Loucy (cell line): ENCODE data around the gene CNDP2.

Source experiments
- CTCF ChIP-seq: fragments of 200-600 bp; sonication (generic); conservative IDR thresholded peaks from 2 replicates; pipeline ENCODE4 v1.5.1; 2014; ENCODE audit warnings: mild to moderate bottlenecking, antibody characterized with exemption, low read length
- EZH2phosphoT487 ChIP-seq: fragments of 200-600 bp; IDR thresholded peaks from 2 replicates; pipeline ENCODE4 v1.6.1; 2018; ENCODE audit warnings: antibody characterized with exemption, mild to moderate bottlenecking, moderate library complexity, borderline replicate concordance

- no peak for TF ChIP-seq CTCF
- no peak for TF ChIP-seq EZH2phosphoT487
Measured at GRCh38 chr18:74495581-74496507, at the start of gene CNDP2.
